ENCODE measurements around the gene CDH13.

- no peak for TF ChIP-seq HNRNPH1 (optimal IDR thresholded peaks at IDR 0.05; ENCODE audit: low read depth, low read length)
- TF ChIP-seq EP400 (IDR thresholded peaks at IDR 0.05) = no peak
- TF ChIP-seq ZNF274 (IDR thresholded peaks at IDR 0.05; ENCODE audit: borderline replicate concordance, low read depth, low read length) = no peak
- TF ChIP-seq SOX6 (IDR thresholded peaks at IDR 0.05) = no peak
- no peak for TF ChIP-seq SIN3A (IDR thresholded peaks at IDR 0.05; ENCODE audit: borderline replicate concordance in 2 of 2, control insufficient read depth in 1 of 2, low read depth in 2 of 2, low read length in 2 of 2)
- no peak for TF ChIP-seq E2F6 (IDR thresholded peaks at IDR 0.05; ENCODE audit: borderline replicate concordance in 1 of 2, extremely low read depth in 1 of 2, insufficient read depth in 1 of 2, insufficient read length in 1 of 2, low read depth in 1 of 2, low read length in 1 of 2, poor library complexity in 1 of 2, severe bottlenecking in 1 of 2)
- no peak for TF ChIP-seq CEBPG (CRISPR knock-in tag; IDR thresholded peaks at IDR 0.05)
- no peak for TF ChIP-seq CEBPG (tag; conservative IDR thresholded peaks at IDR 0.05 in 1 of 2, IDR thresholded peaks at IDR 0.05 in 1 of 2)
- TF ChIP-seq STAG1 (CRISPR knock-in tag; IDR thresholded peaks at IDR 0.05; ENCODE audit: borderline replicate concordance) = no peak
- TF ChIP-seq MEIS2 (IDR thresholded peaks at IDR 0.05; ENCODE audit: partially characterized antibody) = no peak
- no peak for TF ChIP-seq GTF2F1 (IDR thresholded peaks at IDR 0.05; ENCODE audit: low read depth, low read length)
- TF ChIP-seq CTCF (IDR thresholded peaks at IDR 0.05 in 2 of 3, conservative IDR thresholded peaks at IDR 0.05 in 1 of 3; ENCODE audit: insufficient read depth in 2 of 3, low read depth in 1 of 3, low read length in 3 of 3) = no peak
- no peak for TF ChIP-seq ZBTB33 (CRISPR knock-in tag; IDR thresholded peaks at IDR 0.05)
Measured at GRCh38 chr16:83348991-83349390, 722.2 kb downstream of the CDH13 start.

Measured in K562 (cell line).